Left lobe of liver (tissue), 2 donors: ENCODE data around the gene VPS37D. TPM values are rescaled to one million over a fixed set of nuclear protein-coding genes. Genes with fewer than 3 reads are reported as not detected.
"Not testable (repeated sequence)": the region's sequence is repeated elsewhere in the genome, so short reads cannot be mapped to it uniquely, and the experiment has no call there.

Experiments
- ATAC-seq: fragments of 200-7000 bp; cut with Tn5 transposase; one replicate; pipeline ENCODE4 v1.9.1; 2020; ENCODE audit warnings: mild to moderate bottlenecking, moderate library complexity
- DNase-seq: peaks from one replicate; pipeline ENCODE4 v3.0.0-alpha.2; 2020; ENCODE audit warnings: low spot score
- total RNA-seq: library from RNA; stranded (reverse); gene quantifications from one replicate; pipeline ENCODE4 v1.2.1, GENCODE V29; 2021
- donor health status: DM: no; HTN: no; CAD: no; lungs with moderate emphysema.
- donor health status: DM: no; HTN: yes; CAD: no.

The VPS37D gene
- total RNA-seq, 1 donor from 2014 or later, result 2.6 TPM

GRCh38 chr7:73703757-73704639 lies 36.4 kb downstream of the VPS37D start:
- DNase-seq, result no peak

GRCh38 chr7:73704640-73705550 lies 37.3 kb downstream of the VPS37D start:
- DNase-seq, result no peak

More at GRCh38 chr7:73703757-73704639, 36.4 kb downstream of the VPS37D start:
- peak; percentile 43 for ATAC-seq

GRCh38 chr7:73705551-73705920 lies 37.9 kb downstream of the VPS37D start:
- ATAC-seq (no peak), DNase-seq (no peak)

More at GRCh38 chr7:73704640-73705550, 37.3 kb downstream of the VPS37D start:
- ATAC-seq, result no peak

- ATAC-seq (no peak), DNase-seq (no peak)
Measured at GRCh38 chr7:73706126-73707044, 38.8 kb downstream of the VPS37D start.

- ATAC-seq (no peak), DNase-seq (no peak)
Measured at GRCh38 chr7:73707045-73707631, 39.5 kb downstream of the VPS37D start.

GRCh38 chr7:73708961-73709549 lies 41.4 kb downstream of the VPS37D start:
- DNase-seq (no peak), ATAC-seq (no peak)

- DNase-seq (no peak), ATAC-seq (no peak)
Measured at GRCh38 chr7:73712773-73713172, 45.1 kb downstream of the VPS37D start.

GRCh38 chr7:73713319-73713718 lies 45.7 kb downstream of the VPS37D start:
- not testable (repeated sequence) for DNase-seq, ATAC-seq

- DNase-seq (no peak), ATAC-seq (no peak)
Measured at GRCh38 chr7:73715648-73716317, 48.2 kb downstream of the VPS37D start.

- ATAC-seq, result no peak
- no peak for DNase-seq
Measured at GRCh38 chr7:73716318-73716890, 48.8 kb downstream of the VPS37D start.

- no peak for ATAC-seq
- DNase-seq, result no peak
Measured at GRCh38 chr7:73717025-73717807, 49.6 kb downstream of the VPS37D start.

GRCh38 chr7:73717991-73718405 lies 50.4 kb downstream of the VPS37D start:
- no peak for DNase-seq
- no peak for ATAC-seq

- DNase-seq, result no peak
- ATAC-seq, result no peak
Measured at GRCh38 chr7:73718438-73718881, 50.8 kb downstream of the VPS37D start.

- DNase-seq (peak; percentile 79), ATAC-seq (peak; percentile 76)
Measured at GRCh38 chr7:73718905-73719805, 51.5 kb downstream of the VPS37D start, which contains the start of gene STX1A. Gene STX1A (minus strand): TSS chr7:73719669. CDS start chr7:73719631, 38 bp downstream.

- peak; percentile 18 for ATAC-seq
- DNase-seq, result no peak
Measured at GRCh38 chr7:73719806-73720169, 52.2 kb downstream of the VPS37D start.

- DNase-seq, ATAC-seq: not testable (repeated sequence)
Measured at GRCh38 chr7:73720443-73720842, 52.8 kb downstream of the VPS37D start.

GRCh38 chr7:73721377-73721817 lies 53.8 kb downstream of the VPS37D start:
- ATAC-seq (peak; percentile 75), DNase-seq (peak; percentile 95)
